Measurements from ENCODE around the gene BRAT1. TPM values are rescaled to one million over a fixed set of nuclear protein-coding genes. Genes with fewer than 3 reads are reported as not detected.
A peak's percentile ranks its signal among the peaks of the same experiment; 100 is the strongest.
"Not testable (repeated sequence)": the region's sequence is repeated elsewhere in the genome, so short reads cannot be mapped to it uniquely, and the experiment has no call there.

The BRAT1 gene
- total RNA-seq, 2 experiments from 2014 or later: 24.1 to 24.5 TPM

- H3K27ac Mint-ChIP-seq: peak overlapping the region; percentile 74
- H3K9me3 Mint-ChIP-seq: not testable (repeated sequence)
These were observed 23.6 kb downstream of the BRAT1 start for GRCh38 chr7:2531796-2532110.

GRCh38 chr7:2530994-2531795, 24.1 kb downstream of the BRAT1 start:
- ATAC-seq (ENCODE audit: poor library complexity): peak; percentile 0

More at GRCh38 chr7:2531796-2532110, 23.6 kb downstream of the BRAT1 start:
- POLR2A ChIA-PET; H3K9me3 ChIP-seq (ENCODE audit: control insufficient read depth in 1 of 2, insufficient read depth in 1 of 2, low read length in 2 of 2); CTCF ChIA-PET; H3K27me3 ChIP-seq (ENCODE audit: control insufficient read depth in 1 of 2, insufficient read depth in 2 of 2, low read length in 2 of 2); ATAC-seq (ENCODE audit: poor library complexity); H3K27me3 Mint-ChIP-seq; H3K27ac ChIP-seq (ENCODE audit: low read depth in 1 of 2, low read length in 2 of 2); H3K4me3 Mint-ChIP-seq; H3K4me3 ChIP-seq (ENCODE audit: low read length): not testable (repeated sequence)
- H3K36me3 ChIP-seq (ENCODE audit: insufficient read depth, low read length): peaks cover 24% of the 10 kb centered on the region
- intact Hi-C loops (cut with DNase I, micrococcal nuclease): loop anchor here in 1 of 2 experiments (2.0 kb wide), 1 partner anchor 23 kb away; no protein-coding TSS in a partner anchor
- DNase-seq: peak in 3 of 14 experiments; percentile 7 to 33 (median 23)
- Mint-ChIP-seq H3K36me3 (ENCODE audit: low read depth) (peaks cover 31% of the 10 kb centered on the region), H3K4me1 (ENCODE audit: low read depth) (peaks cover 42% of the 10 kb centered on the region)
- peaks cover 47% of the 10 kb centered on the region for H3K4me1 ChIP-seq (ENCODE audit: insufficient read depth, low read length)

GRCh38 chr7:2530071-2530987, 25.0 kb downstream of the BRAT1 start:
- Mint-ChIP-seq H3K36me3 (ENCODE audit: low read depth) (peaks cover 43% of the 10 kb centered on the region), H3K4me1 (ENCODE audit: low read depth) (peaks cover 54% of the 10 kb centered on the region), H3K27ac (peak overlapping the region; percentile 98), H3K4me3 (peak overlapping the region; percentile 84), H3K9me3 (no peaks in the 10 kb centered on the region), H3K27me3 (no peaks in the 10 kb centered on the region)
- Histone ChIP-seq H3K9me3 (ENCODE audit: control insufficient read depth in 1 of 2, insufficient read depth in 1 of 2, low read length in 2 of 2) (no peaks in the 10 kb centered on the region), H3K27ac (ENCODE audit: low read depth in 1 of 2, low read length in 2 of 2) (peak overlapping the region; percentile 88 to 98), H3K4me3 (ENCODE audit: low read length) (peak overlapping the region; percentile 35), H3K36me3 (ENCODE audit: insufficient read depth, low read length) (peaks cover 38% of the 10 kb centered on the region), H3K27me3 (ENCODE audit: control insufficient read depth in 1 of 2, insufficient read depth in 2 of 2, low read length in 2 of 2) (no peaks in the 10 kb centered on the region), H3K4me1 (ENCODE audit: insufficient read depth, low read length) (peaks cover 62% of the 10 kb centered on the region)
- CTCF ChIA-PET: interaction anchor here (0.9 to 1.2 kb wide), 2 partner anchors 9 to 87 kb away, joined by 3 to 6 read pairs; no protein-coding TSS in a partner anchor
- intact Hi-C loops (cut with DNase I, micrococcal nuclease): loop anchor here in 1 of 2 experiments (1.0 to 2.0 kb wide), 2 partner anchors 8 to 22 kb away; no protein-coding TSS in a partner anchor
- ATAC-seq (ENCODE audit: poor library complexity): peak; percentile 71
- no peak for TF ChIP-seq CTCF (IDR thresholded peaks at IDR 0.05)
- POLR2A ChIA-PET: interaction anchor here (0.6 to 12.9 kb wide), 11 partner anchors 8 to 597 kb away, joined by 3 to 218 read pairs (median 3); no protein-coding TSS in a partner anchor
- peak; percentile 61 to 93 (median 81) for DNase-seq

More at GRCh38 chr7:2530994-2531795, 24.1 kb downstream of the BRAT1 start:
- H3K9me3 Mint-ChIP-seq; H3K27me3 ChIP-seq (ENCODE audit: control insufficient read depth in 1 of 2, insufficient read depth in 2 of 2, low read length in 2 of 2); H3K9me3 ChIP-seq (ENCODE audit: control insufficient read depth in 1 of 2, insufficient read depth in 1 of 2, low read length in 2 of 2); H3K27me3 Mint-ChIP-seq; H3K4me3 ChIP-seq (ENCODE audit: low read length): not testable (repeated sequence)
- POLR2A ChIA-PET: interaction anchor here (0.6 to 12.9 kb wide), 6 partner anchors 9 to 25 kb away, joined by 3 to 218 read pairs (median 4); no protein-coding TSS in a partner anchor
- peak overlapping the region; percentile 88 to 98 for H3K27ac ChIP-seq (ENCODE audit: low read depth in 1 of 2, low read length in 2 of 2)
- Mint-ChIP-seq H3K4me1 (ENCODE audit: low read depth) (peaks cover 47% of the 10 kb centered on the region), H3K4me3 (peak overlapping the region; percentile 84), H3K27ac (peak overlapping the region; percentile 98), H3K36me3 (ENCODE audit: low read depth) (peaks cover 36% of the 10 kb centered on the region)
- H3K36me3 ChIP-seq (ENCODE audit: insufficient read depth, low read length): peaks cover 29% of the 10 kb centered on the region
- intact Hi-C loops (cut with DNase I, micrococcal nuclease): loop anchor here in 1 of 2 experiments (1.0 to 2.0 kb wide), 2 partner anchors 9 to 22 kb away; no protein-coding TSS in a partner anchor
- H3K4me1 ChIP-seq (ENCODE audit: insufficient read depth, low read length): peaks cover 53% of the 10 kb centered on the region
- DNase-seq: peak in 2 of 14 experiments; percentile 9 to 34
- CTCF ChIA-PET: interaction anchor here (1.2 kb wide), 1 partner anchor 10 kb away, joined by 6 read pairs; no protein-coding TSS in a partner anchor

Measured in CD4-positive, alpha-beta T cell (primary cell).